T1000 (cell line): ENCODE results near the gene STRN.
A peak's percentile ranks its signal among the peaks of the same experiment; 100 is the strongest.
"Not testable (repeated sequence)": the region's sequence is repeated elsewhere in the genome, so short reads cannot be mapped to it uniquely, and the experiment has no call there.

ENCODE experiments used
- DNase-seq: peaks from one replicate; lab custom pipeline; 2025; ENCODE audit warnings: mixed read lengths; lab: John Stamatoyannopoulos, UW

Gene STRN, protein sequence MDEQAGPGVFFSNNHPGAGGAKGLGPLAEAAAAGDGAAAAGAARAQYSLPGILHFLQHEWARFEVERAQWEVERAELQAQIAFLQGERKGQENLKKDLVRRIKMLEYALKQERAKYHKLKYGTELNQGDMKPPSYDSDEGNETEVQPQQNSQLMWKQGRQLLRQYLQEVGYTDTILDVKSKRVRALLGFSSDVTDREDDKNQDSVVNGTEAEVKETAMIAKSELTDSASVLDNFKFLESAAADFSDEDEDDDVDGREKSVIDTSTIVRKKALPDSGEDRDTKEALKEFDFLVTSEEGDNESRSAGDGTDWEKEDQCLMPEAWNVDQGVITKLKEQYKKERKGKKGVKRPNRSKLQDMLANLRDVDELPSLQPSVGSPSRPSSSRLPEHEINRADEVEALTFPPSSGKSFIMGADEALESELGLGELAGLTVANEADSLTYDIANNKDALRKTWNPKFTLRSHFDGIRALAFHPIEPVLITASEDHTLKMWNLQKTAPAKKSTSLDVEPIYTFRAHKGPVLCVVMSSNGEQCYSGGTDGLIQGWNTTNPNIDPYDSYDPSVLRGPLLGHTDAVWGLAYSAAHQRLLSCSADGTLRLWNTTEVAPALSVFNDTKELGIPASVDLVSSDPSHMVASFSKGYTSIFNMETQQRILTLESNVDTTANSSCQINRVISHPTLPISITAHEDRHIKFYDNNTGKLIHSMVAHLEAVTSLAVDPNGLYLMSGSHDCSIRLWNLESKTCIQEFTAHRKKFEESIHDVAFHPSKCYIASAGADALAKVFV

DNA sequence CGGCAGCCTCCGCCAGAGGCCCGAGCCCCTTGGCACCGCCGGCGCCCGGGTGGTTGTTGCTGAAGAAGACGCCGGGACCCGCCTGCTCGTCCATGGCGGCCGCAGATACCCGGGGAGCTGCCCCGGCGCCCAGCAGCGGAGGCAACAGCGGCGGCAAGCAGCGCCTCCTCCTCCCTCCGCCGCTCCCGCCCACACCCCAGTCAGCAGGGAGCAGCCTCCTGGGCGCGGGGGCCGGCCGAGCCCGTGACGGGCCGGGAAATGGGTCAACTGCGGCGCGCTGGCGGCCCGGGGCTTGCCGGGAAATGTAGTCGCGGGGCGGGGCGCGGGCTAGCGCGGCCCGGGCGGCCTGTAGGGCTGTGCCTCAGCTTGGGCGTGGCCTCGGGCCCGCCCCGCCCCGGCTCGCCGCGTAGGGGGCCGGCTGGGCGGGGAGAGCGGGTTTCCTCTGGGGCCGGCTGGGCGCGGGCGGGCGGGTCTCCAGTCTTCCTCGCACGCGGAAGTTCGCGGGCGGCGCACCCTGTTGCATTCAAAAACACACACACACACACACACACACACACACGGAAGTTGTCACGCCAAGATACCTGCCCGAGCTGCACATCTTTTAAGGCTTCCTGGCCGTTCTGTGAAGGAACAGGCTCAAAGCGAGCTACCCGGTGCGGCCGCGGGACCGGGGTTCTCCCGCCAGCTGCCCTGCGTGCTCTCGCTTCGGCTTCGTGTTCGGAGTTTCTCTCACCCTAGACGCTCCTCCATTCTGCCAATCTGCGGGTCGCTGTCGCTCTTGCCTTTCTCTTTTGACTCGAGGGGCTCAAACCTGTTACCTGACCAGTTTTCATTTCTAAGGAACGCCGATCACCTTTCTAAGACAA lies at the start of gene STRN:
Gene STRN (minus strand): TSS at position 167 of the 866 bp plus-strand sequence. CDS start 73 bp downstream, at position 94.
- DNase-seq: peak; percentile 97

DNA sequence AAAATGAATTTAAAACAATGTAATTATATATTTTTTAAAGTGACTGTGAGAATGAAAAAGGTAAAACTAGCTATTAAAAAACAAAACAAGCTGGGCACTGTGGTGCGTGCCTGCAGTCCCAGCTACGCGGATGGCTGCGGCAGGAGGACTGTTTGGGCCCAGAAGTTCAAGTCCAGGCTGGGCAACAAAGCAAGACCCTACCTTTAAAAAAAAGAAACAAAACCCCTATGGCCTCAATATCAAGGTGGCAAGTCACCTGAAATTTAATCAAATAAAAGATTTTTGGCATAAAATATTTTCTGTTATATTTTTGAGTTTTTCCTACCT lies 46.9 kb upstream of the STRN start:
- DNase-seq: no peak

DNA sequence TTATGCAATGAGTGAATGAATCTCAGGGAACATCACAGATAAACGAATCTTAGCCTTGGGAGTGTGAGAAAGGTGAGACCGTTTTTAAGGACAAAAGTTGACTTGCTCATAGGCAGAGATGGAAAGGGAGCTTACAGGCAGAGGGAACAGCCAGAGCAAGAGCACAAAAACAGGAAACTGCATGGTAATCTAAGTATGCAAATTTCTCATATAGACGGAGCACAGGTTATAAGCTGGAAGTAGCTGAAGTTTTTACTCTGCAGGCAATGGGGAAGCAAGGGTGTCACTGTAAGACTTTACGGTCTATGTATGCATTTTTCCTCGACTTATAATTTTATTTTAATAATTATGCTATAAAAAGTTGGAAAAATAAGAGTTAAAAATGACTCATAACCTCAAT lies 44.8 kb upstream of the STRN start:
- no peak for DNase-seq

DNA sequence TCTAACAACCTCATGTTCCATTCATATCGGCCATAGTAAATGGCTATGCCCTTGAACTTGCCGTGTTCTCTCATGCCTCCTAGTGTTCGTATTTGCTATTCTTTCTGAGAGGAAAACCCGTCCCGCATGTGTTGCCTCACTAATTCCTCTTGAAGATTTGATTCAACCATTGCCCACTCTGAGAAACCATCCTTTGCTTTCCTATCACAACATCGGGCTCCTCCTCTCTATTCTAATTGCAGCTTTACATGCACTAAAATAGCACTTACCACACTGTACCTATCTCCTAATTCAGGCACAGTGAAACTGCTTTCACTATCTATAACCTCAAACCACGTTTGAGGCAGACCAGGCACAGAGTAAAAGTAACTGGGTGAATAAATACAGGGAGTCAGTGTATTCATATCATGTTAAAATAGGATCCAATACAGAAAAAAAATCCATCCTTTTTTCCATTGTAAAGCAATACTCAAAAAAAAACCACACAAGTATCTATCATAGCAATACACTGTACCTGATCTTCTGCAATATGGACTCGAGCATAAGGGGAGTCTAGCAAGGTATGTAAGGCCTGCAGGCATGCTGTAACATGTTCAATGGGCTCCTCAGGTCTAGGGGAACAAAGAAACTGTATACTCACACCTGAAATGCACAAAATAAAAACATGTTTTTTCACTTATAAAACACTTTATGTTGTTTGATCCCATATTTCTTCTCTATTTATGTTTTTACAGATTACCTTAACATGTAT lies 39.0 kb upstream of the STRN start:
- DNase-seq: no peak

DNA sequence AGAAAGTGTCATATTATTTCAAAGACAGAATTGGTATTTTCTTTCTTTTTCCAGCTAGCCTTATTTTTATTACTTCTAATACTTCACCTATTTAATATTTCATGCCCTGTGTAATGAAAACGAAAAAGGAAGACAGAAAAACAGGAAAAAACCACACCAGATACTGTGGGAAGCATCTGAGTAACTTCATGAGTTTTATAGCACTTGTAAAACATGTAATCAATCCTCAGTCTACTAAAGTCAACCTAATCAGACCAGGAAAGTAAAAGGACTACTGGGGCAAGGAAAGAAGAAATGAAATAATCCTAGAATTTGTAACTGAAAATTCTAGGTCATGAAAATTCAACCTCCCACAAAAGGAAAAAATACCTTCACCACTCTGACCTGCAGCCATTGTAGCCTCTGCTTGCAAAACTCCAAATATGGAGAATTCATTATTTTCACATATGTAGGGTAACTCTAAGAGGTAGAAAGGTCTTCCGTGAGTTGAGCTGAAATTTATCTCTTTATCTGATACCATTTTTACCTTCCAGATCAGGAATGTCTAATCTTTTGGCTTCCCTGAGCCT lies 34.7 kb upstream of the STRN start:
- DNase-seq: no peak

DNA sequence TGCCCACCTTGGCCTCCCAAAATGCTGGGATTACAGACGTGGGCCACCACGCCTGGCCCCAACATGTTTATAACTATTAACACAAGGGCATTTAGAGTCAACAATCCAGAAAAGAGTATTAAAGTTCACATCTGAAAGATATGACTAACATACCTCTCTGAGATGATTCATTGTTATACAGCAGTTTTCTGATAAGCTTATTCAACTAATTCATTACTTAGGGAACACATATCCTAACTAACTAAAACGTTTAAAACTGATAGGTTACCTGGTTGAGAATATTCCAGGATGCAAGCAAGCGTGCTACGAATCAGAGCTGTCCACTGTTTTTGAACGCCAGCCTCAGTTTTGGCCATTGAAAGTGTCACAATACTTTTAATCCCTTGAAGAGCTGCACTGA lies 34.0 kb upstream of the STRN start:
- DNase-seq: no peak

DNA sequence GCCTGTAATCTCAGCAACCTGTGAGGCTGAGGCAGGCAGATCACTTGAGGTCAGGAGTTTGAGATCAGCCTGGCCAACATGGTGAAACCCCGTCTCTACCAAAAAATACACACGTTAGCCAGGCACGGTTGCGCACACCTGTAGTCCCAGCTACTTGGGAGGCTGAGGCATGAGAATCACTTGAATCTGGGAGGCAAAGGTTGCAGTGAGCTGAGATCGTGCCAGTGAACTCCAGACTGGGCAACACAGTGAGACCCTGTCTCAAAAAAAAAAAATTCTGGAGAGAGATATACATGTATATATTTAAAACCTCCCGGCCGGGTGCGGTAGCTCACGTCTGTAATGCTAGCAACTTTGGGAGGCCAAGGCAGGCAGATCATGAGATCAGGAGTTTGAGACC lies 33.1 kb upstream of the STRN start:
- not testable (repeated sequence) for DNase-seq

DNA sequence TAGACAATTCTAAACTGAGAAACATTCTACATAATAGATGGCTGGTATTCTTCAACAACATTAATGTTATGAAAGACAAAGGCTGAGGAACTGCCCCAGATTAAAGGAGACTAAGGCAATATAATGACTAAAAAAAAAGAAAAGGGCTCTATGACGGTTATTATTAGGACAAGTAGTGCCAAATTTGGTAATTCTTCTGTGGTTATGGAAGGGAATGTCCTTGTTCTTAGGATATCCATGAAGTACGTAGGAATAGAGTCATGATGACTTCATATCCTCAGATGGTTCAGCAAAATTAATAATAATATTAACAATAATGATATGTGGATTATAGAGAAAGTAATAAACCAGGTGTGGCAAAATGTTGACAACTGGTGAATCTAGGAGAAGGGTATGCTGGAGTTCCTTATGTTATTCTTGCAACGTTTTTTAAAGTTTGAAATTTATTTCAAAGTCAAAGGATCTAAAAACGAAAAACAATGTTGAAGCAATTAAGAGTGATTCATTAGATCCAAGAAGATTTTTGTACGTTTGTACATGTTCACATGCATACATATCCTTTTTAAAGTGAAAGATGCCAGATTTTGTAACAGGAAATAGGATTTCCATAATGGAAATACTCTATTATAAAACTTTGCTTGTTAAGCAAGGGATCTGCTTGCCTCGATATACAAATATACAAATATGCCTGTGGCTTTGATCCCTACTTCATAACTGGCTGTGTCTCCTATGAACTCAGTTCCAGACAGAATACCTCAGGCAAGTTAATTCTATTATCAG lies 27.7 kb upstream of the STRN start:
- DNase-seq: no peak

DNA sequence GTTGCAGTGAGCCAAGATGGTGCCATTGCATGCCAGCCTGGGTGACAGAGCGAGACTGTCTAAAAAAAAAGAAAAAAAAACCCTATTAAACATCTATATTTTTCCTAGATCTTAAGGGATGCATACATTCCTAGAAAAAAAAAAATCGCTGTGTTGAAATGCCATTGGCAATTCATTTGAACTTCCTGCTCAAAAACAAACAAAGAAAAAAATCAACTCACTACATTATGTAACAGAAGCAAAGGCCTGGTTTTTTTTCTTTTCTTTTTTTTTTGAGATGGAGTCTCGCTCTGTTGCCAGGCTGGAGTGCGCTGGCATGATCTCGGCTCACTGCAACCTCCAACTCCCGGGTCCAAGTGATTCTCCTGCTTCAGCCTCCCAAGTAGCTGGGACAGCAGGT lies 21.7 kb upstream of the STRN start:
- DNase-seq: no peak

DNA sequence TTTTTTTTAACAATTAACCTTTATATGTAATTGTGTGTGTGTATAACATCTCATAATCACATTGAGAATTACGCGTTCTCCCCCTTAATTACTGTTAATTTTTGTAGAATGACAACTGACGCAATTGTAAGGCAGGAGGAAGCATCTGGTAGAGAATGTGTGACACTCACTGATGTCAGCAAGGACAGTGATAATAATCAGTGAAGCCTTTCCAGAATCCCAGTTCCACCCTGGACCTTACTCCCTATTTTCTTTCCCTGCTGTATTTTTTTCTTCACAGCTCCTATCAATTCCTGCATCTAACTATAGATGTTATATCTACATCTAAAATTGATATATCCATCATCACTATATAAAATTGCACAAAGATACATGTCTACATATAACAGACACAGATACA lies 16.1 kb upstream of the STRN start:
- no peak for DNase-seq

DNA sequence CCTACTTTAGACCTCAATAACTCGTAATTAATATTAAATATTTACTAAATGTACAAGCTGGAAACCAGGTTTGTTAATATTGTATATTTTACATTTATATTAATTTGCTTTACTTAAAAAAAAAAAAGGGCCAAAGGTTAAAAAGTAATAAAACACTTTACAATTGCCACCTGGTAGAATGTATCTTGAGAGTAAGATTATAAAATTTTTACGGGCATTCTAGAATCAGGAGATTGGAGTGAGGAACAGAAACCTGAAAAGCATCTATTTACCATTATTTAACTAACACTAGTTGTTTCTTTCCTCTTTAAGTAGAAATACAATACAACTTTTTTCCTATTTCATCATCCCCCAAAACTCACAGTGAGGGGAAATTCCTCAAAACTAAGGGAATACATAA lies 15.6 kb upstream of the STRN start:
- DNase-seq: no peak

DNA sequence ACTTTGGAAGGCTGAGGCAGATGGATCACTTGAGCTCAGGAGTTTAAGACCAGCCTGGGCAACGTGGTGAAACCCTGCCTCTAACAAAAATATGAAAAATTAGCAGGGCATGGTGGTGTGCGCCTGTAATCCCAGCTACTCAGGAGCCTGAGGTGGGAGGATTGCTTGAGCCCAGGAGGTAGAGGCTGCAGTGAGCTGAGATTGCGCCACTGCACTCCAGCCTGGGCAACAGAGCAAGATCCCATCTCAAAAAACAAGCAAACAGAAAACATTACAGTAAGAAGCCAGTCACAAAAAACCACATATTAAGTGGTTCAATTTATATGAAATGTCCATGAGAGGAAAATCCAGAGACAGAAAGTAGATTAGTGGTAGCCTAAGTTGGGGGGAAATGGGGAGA lies 12.7 kb upstream of the STRN start:
- not testable (repeated sequence) for DNase-seq

DNA sequence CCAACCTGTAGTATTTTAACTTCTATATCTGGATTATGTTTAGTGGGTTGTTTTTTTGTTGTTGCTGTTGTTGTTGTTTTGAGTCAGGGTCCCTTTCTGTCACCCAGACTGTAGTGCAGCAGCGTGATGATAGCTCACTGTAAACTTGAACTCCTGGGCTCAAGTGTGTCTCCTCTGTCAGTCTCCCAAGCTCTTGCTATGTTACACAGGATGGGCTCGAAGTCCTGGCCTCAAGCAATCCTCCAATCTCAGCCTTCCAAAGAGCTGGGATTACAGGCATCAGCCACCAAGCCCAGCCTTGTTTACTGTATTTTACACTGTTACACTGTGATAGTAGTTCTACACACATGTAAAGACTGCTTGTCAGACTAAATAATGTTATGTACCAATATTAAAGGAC lies 9.7 kb upstream of the STRN start:
- no peak for DNase-seq

DNA sequence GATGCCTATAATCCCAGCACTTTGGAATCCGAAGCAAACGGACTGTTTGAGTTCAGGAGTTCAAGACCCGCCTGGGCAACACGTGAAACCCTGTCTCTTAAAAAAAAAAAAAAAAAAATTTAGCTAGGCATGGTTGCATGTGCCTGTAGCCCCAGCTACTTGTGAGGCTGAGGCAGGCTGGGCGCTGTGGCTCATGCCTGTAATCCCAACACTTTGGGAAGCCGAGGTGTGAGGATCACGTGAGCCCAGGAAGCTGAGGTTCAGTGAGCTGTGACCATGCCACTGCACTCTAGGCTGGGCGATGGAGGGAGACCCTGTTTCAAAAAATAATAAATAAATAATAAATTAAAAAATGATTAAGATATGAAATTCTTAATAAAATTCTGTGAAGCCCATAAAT lies 9.0 kb upstream of the STRN start:
- no peak for DNase-seq

DNA sequence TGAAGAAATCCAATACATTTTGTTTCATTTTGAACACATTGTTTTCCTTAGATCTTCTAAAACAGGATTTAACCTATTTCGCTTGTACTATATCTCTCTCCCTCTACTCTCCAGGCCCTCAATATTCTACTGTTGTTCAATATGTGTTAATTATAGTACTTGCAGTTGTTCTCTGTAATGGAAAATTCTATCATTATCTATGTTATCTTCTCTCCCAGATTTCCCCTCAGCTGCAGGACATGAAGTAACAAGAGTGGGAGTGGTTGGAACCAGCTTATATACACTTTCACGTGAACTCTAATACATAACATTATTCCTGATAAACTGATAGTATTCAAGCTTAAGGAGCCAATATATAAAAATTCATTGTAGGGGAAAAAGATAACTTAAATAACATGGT lies 7.0 kb upstream of the STRN start:
- no peak for DNase-seq

DNA sequence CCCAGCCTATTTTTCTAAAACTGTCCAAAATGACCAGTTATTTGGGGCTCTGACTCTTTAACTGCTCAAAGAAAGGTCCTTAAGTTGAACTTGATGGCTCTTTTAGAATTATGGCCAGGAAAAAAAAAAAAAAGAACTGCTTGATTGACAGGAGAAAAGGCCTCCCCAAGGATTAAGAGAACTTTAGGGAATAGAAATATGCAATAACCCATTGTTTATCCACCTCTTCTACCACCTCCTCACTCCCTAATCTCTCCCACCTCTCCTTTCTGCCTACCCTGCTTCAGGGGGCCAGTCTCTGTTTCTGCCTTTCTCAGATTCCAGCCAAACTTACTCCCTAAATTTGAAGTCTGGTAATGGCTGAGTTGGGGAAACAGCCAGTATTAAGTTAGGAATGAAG lies 5.7 kb upstream of the STRN start:
- no peak for DNase-seq

DNA sequence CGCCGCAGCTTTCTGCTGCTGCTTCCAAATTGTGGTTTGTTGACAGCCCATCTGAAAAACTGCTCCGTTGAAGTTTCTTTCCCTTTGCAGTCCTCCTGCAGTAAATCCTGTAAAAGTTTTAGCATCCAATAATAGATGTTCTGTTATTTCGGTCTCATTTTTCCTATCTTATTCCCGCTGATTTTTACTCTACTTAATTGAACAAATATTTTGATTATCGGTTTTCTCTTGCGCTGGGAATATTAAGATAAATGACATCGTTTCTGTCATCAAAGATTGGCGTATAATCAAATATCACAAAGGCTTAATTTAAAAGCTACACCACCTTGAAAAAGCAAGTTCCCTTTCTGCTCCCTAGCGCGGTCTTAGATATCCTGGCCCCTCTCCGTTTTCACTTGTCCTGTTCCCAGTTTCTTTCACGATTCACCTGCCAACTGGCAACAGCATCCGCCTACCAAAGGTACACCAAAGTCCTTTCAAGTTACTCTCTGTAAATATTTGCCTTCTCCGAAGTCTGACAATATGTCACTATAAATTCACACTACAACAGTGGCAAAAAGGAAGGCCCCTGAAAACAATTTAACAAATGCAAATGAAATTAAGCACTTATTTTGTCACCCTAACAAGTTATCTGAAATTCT lies 1.0 kb upstream of the STRN start:
- DNase-seq: no peak

DNA sequence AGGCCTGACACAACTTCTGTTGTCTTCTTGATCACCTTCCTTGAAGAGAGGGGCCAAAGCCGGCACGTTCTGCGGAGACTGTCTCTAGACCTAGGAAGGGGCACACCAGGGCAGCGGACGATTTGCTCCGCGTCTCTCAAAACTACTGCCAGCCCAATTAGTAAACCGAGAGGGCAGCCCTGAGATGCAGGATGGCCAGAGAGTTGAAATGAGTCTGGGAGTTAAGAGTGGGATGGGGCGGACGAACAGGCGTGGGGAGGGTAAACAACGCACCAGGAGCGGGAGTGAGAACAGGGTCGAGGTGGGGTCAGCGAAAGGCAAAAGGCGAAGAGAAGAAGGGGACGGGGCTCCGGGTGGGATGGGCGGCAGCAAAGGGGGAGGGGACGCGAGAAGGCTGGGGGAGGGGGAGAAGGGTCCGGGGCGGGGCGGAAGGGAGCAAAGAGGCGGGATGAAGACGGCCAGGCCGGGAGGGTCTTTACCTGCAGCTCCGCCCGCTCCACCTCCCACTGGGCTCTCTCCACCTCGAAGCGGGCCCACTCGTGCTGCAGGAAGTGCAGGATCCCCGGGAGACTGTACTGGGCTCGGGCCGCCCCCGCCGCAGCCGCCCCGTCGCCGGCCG lies 476 bp downstream of the STRN start:
- no peak for DNase-seq

DNA sequence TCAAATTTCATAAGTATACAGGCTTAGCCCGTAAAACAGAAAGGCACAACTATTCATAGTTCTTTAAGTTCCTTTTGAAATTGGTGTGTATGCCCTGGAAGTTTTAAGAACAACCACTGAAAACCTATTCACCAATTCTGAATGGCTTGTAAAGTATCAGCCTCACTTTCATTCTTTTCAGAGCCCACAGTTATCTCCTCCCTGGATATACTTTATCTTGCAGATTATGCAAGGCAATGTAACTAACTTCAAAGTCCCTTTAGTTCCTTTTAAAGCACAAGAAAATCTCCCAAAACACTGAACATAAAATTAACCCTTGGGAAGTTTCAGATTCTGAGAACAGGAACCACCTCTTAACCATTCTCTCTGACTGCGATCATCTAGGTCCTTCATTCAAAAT lies 1.1 kb downstream of the STRN start:
- DNase-seq: no peak
